Nucleus accumbens (tissue), 56 donors: ENCODE data around the gene ALX4.

Source experiments
- DNase-seq, 56 donors: peaks; one replicate each; lab custom pipeline; 2025; lab: John Stamatoyannopoulos, UW

Gene ALX4

DNA sequence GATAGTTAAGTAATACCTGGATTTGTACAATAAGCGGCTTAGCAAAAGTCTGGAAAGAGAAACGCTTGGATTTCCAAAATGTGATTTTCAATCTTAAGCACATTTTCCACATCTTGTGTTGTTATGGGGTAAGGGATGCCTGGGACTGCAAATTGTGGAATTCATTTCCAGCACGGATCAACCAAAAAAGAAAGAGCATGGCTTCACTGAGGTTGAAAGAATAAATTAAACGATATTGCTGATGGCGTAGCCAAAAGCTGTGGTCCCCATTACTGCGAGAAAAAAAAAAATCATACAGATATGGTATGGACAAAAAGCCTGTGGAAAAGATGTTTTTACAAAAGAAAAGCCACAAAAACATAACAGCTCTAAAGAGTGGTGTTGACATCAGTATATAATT lies 26.0 kb upstream of the ALX4 start:
- no peak for DNase-seq

DNA sequence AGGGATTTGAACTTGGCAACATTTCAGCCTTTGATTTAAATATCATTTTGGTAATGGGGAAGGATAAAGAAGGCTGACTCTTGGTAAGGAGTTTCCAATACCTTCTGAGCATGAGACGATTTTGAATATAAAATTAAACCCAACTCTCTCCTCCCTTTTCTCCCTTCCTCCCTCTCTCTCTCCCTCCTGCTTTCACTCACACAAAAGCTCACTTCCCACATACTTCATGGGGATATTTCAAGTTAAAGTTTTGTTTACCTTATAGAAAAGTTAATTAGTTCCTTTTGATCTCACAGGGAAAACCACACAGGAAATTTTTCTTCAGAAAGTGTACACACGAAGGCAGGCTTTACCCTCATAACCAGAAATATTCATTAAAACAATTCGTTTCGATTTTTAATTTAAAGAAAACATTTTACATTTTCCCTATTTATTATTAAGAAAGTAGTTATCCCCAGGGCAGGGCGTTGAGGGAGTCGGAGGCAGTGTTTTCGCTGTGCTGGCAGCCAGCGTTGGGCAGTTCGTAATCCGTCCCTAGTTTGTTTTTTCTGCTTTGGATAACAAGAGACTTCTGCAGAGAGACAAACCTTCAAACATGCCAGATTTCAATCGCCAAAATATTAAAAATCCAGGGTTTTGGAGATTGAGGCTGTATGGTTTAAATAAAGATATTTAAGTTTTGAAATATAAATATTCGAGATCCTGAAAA lies 25.3 kb upstream of the ALX4 start:
- no peak for DNase-seq

- DNase-seq, result no peak
Measured at GRCh38 chr11:44334356-44335004, 24.5 kb upstream of the ALX4 start.

DNA sequence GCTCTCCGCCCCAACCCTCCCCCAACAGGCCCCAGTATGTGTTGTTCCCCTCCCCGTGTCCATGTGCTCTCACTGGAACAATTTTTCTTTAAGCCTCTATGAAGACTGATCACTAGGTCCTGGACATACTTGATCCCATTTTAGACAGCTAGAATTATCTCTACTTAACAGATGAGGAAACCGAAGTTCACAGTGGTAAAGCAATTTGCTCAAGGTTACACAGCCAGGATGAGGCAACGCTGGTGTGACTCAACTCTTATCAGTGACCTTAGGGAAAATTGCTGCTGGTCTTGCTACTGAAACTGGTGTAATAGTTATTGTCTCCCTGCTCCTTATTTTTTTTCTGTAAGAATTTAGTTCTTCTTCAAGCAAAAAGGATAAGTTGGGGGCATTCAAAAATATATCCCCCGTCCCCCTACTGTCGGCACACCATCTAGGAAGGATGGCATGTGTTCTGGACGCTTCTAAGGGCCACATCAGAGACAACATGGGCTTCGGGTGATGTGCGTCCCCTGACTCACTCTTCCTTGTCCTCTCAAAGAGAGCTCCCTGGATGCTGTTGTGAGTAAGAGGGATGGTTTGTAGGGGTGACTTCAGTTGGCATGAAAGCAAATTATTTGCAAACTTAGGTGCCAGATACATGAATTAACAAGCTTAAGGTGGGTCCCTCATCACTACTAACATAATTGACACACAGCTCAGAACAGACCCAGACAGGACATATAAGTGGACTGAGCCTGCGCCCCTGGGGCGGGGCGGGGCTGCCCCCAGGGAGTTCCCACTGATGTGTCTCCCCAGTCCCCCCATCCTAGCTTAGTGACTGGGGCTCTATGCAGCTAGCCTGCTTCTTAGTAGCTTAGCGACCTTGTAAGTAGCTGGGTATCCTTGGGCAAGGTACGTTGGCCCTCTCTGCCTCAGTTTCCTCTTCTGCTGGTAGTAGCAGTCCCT lies 23.6 kb upstream of the ALX4 start:
- DNase-seq, result no peak

GRCh38 chr11:44332665-44333064 lies 22.7 kb upstream of the ALX4 start:
- no peak for DNase-seq

DNA sequence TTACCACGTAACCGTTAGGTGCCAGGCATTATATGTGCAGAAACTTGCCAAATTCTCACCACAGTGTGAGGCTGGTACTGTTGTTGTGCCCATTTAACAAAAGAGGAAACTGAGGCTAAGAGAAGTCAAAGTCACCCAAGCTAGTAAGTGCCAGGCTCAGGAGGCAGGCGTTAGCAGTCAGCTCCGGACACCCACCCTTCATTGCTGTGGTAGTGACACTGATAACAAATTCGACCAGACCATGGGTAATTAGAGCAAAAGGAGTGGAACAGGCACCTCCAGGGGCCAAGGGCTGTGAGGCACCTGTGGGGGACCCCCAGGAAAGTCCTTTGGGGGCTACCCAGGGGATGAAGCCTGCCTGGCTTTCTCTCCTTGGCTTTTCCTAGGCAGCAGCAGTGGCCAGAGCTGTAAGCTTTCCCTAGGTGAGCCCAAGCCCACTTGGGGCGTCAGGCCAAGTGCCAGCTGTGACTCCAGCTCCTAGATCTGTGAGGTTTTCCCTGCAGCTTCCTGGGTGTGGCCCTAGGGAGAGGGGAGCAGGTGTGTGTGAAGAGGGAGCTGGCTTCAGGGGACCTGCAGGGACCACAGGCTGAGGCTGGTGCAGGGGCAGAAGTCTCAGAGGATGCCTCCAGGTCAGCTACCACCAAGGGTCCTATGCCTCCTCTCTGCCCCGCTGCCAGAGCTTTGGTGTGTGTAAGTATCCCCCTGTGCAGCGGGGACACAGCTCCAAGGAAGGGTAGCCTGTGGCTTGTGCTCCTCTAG lies 19.7 kb upstream of the ALX4 start:
- no peak for DNase-seq

GRCh38 chr11:44328138-44328660 lies 18.3 kb upstream of the ALX4 start:
- no peak for DNase-seq

DNA sequence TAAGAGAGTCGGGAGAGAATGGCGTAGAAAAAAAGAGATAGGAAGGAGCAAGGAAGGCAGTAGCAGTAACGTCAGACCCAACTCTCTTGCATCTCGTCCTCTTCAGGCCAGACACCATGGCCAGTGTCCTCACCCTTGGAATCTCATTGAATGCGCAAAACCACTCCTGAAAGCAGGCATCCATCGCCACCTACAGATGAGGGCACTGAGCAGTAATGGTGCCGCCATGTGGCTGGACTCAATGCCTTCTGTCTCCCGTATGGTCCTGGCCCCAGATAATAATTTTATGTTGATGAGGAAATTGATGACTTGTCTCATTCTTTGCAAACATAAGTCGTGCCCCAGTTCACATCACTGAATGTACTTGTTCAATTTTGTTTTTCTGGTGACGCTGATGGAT lies 17.8 kb upstream of the ALX4 start:
- no peak for DNase-seq

DNA sequence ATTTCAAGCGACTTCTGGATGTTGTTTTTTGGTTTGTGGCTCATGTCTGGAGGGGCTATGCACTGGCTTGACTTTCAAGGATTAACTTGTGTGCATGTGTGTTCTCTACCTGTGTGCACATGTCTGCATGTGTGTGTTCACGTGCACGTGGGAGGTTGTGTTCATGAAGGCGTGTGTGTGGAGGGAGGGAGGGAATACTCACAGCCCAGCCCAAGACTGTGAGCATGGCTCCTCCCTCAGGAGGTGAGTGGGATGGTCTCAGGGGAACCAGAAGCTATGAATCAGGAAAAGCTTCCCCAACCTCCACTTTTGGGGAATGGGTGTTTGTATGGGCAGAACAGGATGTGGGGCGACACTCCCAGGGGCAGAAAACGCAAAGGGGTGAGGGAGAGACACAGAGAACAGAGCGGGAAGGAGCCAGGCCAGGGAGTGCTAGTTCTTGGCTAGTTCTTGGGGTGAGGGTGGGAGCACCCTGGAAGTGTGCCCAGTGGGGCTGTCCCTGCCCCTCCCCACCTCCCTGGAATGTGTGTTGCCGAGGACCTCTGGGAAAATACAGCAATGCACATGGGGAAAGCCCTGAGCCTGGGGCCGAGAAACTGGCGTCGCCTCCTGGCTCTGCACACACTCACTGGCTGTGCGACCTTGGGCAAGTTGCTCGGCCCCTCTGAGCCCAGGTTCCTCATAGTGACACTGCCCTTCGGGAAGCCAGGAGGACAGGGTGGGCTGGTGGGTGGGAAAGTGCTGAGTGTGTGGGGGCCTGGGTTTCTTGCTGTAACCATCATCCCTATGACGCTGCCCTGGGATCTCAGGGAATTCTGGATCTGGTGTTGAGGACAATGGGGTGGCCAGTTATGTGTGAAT lies 16.9 kb upstream of the ALX4 start:
- DNase-seq, result no peak

DNA sequence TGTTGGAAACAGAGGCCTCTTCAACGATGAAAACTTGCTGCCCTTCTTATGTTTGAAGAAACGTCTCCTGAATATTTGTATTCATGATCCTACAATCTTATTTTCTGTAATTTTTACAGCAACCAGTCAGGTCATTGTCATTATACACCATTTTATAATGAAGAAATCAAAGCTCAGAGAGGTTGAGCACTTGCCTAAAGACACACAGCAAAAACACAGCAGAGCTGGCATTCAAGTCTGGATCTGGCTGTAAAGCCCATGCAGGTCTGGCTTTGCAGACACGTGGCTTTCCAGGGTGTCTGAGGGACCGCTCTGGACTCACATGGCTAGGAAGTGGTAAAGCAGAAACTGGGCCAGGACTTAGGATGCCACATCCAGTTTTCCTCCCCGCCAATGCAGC lies 15.8 kb upstream of the ALX4 start:
- DNase-seq, result no peak

DNA sequence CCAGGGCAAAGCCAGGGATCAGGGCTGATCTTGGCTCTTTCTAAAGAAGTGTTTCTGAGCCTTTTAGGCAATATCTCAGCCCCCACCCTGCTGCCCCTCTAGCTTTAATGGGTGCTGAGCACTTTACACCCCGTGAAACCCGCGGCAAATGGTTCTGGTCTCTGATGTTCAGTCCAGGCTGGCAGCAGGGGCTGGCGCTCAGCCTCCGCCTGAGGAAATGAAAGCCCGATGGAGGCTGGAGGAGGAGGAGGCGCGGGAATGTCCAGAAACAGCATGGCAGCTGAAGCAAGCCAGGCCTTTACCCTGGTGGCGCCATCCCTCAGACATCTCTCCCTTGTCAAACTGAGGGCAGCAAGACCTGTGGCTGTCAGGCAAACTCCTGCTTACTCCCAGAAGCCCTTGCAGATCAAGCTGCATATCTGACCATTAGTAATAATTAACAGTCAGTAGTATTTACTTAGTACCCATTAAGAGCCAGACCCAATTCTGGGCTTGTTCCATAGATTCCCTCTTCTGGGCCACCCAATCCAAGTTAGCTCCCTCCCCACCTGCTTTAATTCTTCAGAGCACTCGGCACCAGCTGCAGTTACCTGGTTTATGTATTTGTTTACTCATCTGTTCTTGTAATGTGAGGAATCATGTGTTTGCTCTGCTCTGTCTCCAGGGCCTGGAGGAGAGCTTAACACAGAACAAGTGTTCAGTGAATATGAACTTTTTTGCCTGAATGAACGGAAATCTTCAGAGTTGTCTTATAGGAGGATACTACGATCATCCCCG lies 15.0 kb upstream of the ALX4 start:
- no peak for DNase-seq

DNA sequence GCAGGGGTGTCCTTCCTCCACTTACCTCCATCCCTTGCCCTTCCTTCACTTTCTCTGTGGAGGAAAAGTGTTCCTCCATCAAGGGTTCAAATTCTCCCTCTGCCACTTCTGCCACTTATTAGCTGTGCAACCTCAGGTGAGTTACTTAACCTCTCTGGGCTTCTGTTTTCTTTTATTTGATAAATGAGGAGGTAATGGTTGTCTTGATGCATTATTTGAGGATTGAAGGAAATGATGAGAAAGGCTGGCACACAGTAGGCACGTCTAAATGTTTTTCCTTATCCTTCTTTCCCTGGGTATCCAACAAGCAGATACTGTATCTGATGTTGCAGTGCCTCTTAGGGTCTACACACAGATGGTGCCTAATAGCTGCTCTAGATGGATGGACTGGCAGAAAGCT lies 14.3 kb upstream of the ALX4 start:
- no peak for DNase-seq

DNA sequence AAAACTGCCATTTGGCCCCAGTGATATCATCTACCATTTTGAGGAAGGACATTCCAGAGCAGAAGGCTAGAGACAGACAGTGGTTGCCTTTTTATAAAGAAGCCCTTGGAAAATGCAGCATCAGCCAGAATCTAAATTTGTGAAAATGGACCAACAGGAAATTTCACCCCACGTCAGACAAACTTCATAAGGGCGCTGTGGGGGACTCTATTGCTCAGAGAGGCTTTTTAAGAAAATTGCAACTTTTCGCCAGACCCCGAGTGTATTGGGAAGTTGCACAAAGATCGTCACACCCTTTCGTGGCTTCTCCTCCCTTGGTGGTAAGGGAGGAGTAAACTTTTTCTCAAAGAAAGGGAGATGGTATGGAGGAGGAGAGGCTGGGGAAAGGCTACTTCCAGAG lies 12.3 kb upstream of the ALX4 start:
- DNase-seq, result no peak

DNA sequence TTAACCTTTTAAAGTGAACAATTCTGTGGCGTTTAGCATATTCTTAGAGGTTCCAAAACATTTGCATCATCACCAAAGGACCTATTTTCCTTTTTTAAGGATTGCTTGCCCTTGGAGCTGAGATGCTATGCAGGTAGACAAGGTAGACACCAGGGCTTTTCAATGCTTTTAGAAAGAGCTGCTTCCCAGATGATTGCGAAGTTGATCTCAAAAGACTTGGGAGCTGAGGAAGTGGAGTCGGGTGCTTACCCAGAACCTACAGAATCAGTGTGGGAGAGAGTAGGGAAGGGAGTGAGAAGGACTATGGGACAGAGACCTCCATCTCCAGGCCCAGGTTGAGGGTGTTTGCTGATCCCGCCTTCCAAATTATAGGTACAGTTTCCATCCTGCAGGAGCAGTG lies 11.1 kb upstream of the ALX4 start:
- DNase-seq, result no peak

- no peak for DNase-seq
Measured at GRCh38 chr11:44320289-44320973, 10.5 kb upstream of the ALX4 start.

GRCh38 chr11:44319552-44320288 lies 9.8 kb upstream of the ALX4 start:
- DNase-seq, result no peak

DNA sequence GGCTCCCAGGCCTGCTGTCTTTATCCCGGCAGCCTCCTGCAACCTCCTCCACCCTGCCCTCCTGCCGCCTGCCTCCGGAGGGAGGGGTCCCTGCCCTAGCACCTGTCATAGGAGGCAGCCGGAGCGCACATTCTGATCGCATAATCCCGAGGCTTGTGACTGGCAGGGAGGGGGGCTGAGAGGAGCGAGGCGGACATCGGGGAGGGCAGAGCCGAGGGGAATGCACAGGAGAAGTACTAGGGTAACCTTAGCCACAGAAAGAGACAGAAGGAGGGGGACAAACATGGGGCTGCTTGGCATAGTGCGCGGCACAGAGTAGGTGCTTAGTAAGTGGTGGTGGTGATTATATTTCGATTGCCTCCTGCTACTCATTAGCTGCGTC lies 9.2 kb upstream of the ALX4 start:
- DNase-seq, result no peak
